Effector memory CD4-positive, alpha-beta T cell (primary cell): ENCODE data around the gene CNOT1.

Source experiments
- DNase-seq, 3 donors: peaks; one replicate each; pipeline ENCODE4 v3.0.0-alpha.2; 2020
- H3K27ac ChIP-seq: 2 replicates; pipeline ENCODE4 v1.7.0; 2013; ENCODE audit warnings: mild to moderate bottlenecking, low read length, moderate library complexity; ENCODE audit not compliant: insufficient read depth, poor library complexity, severe bottlenecking
- H3K27me3 ChIP-seq: replicated peaks from 2 replicates; pipeline ENCODE4 v1.7.0; 2013; ENCODE audit warnings: mild to moderate bottlenecking, low read length; ENCODE audit not compliant: insufficient read depth, control insufficient read depth, poor library complexity, severe bottlenecking
- H3K36me3 ChIP-seq: 2 replicates; pipeline ENCODE4 v1.7.0; 2013; ENCODE audit warnings: mild to moderate bottlenecking, low read length, moderate library complexity; ENCODE audit not compliant: control insufficient read depth, insufficient read depth
- H3K4me1 ChIP-seq: 2 replicates; pipeline ENCODE4 v1.7.0; 2013; ENCODE audit warnings: low read length, mild to moderate bottlenecking; ENCODE audit not compliant: control insufficient read depth, insufficient read depth, poor library complexity, severe bottlenecking
- H3K4me3 ChIP-seq: 2 replicates; pipeline ENCODE4 v1.7.0; 2013; ENCODE audit warnings: low read length, low read depth, mild to moderate bottlenecking; ENCODE audit not compliant: insufficient read depth, poor library complexity, severe bottlenecking
- H3K9me3 ChIP-seq: 2 replicates; pipeline ENCODE4 v1.7.0; 2013; ENCODE audit warnings: mild to moderate bottlenecking, low read length, moderate library complexity; ENCODE audit not compliant: control insufficient read depth

CNOT1 gene

GRCh38 chr16:58530179-58530578 is 99.4 kb downstream of the CNOT1 start:
- Histone ChIP-seq H3K27me3 (no peaks in the 10 kb centered on the region), H3K4me3 (no peak overlapping the region), H3K9me3 (no peaks in the 10 kb centered on the region), H3K36me3 (peaks cover 92% of the 10 kb centered on the region), H3K4me1 (no peaks in the 10 kb centered on the region), H3K27ac (no peak overlapping the region)
- DNase-seq: no peak

- H3K9me3 ChIP-seq: no peaks in the 10 kb centered on the region
- H3K4me1 ChIP-seq: peaks cover 5% of the 10 kb centered on the region
- H3K27me3 ChIP-seq: no peaks in the 10 kb centered on the region
- H3K36me3 ChIP-seq: peaks cover 57% of the 10 kb centered on the region
- no peak for DNase-seq
- H3K4me3 ChIP-seq: no peak overlapping the region
- H3K27ac ChIP-seq: no peak overlapping the region
Observed at GRCh38 chr16:58519707-58520106, 109.9 kb downstream of the CNOT1 start.

- Histone ChIP-seq H3K9me3 (no peaks in the 10 kb centered on the region), H3K4me3 (no peak overlapping the region), H3K4me1 (peaks cover 5% of the 10 kb centered on the region), H3K27me3 (no peaks in the 10 kb centered on the region), H3K36me3 (peaks cover 50% of the 10 kb centered on the region), H3K27ac (no peak overlapping the region)
- no peak for DNase-seq
Observed at GRCh38 chr16:58518980-58519368, 110.7 kb downstream of the CNOT1 start.

GRCh38 chr16:58518083-58518979 is 111.3 kb downstream of the CNOT1 start:
- Histone ChIP-seq H3K27me3 (no peaks in the 10 kb centered on the region), H3K9me3 (no peaks in the 10 kb centered on the region), H3K27ac (no peak overlapping the region), H3K4me1 (peaks cover 5% of the 10 kb centered on the region), H3K36me3 (peaks cover 44% of the 10 kb centered on the region), H3K4me3 (no peak overlapping the region)
- DNase-seq: no peak

- H3K9me3 ChIP-seq: no peaks in the 10 kb centered on the region
- peak overlapping the region; percentile 95 for H3K4me3 ChIP-seq
- no peaks in the 10 kb centered on the region for H3K27me3 ChIP-seq
- no peak overlapping the region for H3K27ac ChIP-seq
- DNase-seq: no peak
- peaks cover 5% of the 10 kb centered on the region for H3K4me1 ChIP-seq
- H3K36me3 ChIP-seq: peaks cover 30% of the 10 kb centered on the region
Observed at GRCh38 chr16:58516768-58517107, 112.9 kb downstream of the CNOT1 start.

- peak; percentile 17 to 29 (median 25) for DNase-seq
- H3K36me3 ChIP-seq: peaks cover 25% of the 10 kb centered on the region
- no peaks in the 10 kb centered on the region for H3K27me3 ChIP-seq
- peaks cover 5% of the 10 kb centered on the region for H3K4me1 ChIP-seq
- H3K4me3 ChIP-seq: peak overlapping the region; percentile 95
- H3K9me3 ChIP-seq: no peaks in the 10 kb centered on the region
- peak overlapping the region; percentile 71 for H3K27ac ChIP-seq
Observed at GRCh38 chr16:58515871-58516767, 113.5 kb downstream of the CNOT1 start.

GRCh38 chr16:58515125-58515870 is 114.3 kb downstream of the CNOT1 start, which contains the start of gene SETD6:
Gene SETD6, plus strand, starts transcription at chr16:58515517. Its CDS starts 21 bp downstream, at chr16:58515538.
- peak within 1 kb of the TSS; percentile 71 for H3K27ac ChIP-seq
- no peaks in the 10 kb centered on the region for H3K9me3 ChIP-seq
- peaks cover 17% of the 10 kb centered on the region for H3K36me3 ChIP-seq
- peak within 1 kb of the TSS; percentile 95 for H3K4me3 ChIP-seq
- DNase-seq: peak; percentile 46 to 66 (median 50)
- no peaks in the 10 kb centered on the region for H3K27me3 ChIP-seq
- H3K4me1 ChIP-seq: peaks cover 5% of the 10 kb centered on the region

- no peaks in the 10 kb centered on the region for H3K9me3 ChIP-seq
- peaks cover 5% of the 10 kb centered on the region for H3K36me3 ChIP-seq
- no peak overlapping the region for H3K4me3 ChIP-seq
- no peak for DNase-seq
- peaks cover 5% of the 10 kb centered on the region for H3K4me1 ChIP-seq
- H3K27ac ChIP-seq: no peak overlapping the region
- H3K27me3 ChIP-seq: no peaks in the 10 kb centered on the region
Observed at GRCh38 chr16:58513874-58514273, 115.8 kb downstream of the CNOT1 start.

GRCh38 chr16:58511933-58512815 is 117.5 kb downstream of the CNOT1 start:
- no peak overlapping the region for H3K27ac ChIP-seq
- no peak overlapping the region for H3K4me3 ChIP-seq
- DNase-seq: peak; percentile 55 to 73 (median 59)

More at GRCh38 chr16:58511933-58512815, 117.5 kb downstream of the CNOT1 start:
- Histone ChIP-seq H3K36me3 (no peaks in the 10 kb centered on the region), H3K4me1 (peaks cover 5% of the 10 kb centered on the region), H3K9me3 (no peaks in the 10 kb centered on the region), H3K27me3 (no peaks in the 10 kb centered on the region)
